ENCODE data around the gene ADIPOR1.

- TF ChIP-seq CTCF (IDR thresholded peaks at IDR 0.05; ENCODE audit: low read depth, low read length, poor library complexity, severe bottlenecking): no peak
- TF ChIP-seq EZH2phosphoT487 (IDR thresholded peaks at IDR 0.05; ENCODE audit: borderline replicate concordance, low read length): no peak
Observed at GRCh38 chr1:202923533-202923932, 34.6 kb downstream of the ADIPOR1 start.

Measured in DOHH2 (cell line).